ENCODE measurements around the gene STIP1. TPM values are rescaled to one million over a fixed set of nuclear protein-coding genes. Genes with fewer than 3 reads are reported as not detected.
"Not testable (repeated sequence)": the region's sequence is repeated elsewhere in the genome, so short reads cannot be mapped to it uniquely, and the experiment has no call there.

Gene STIP1
- total RNA-seq, 1 donor from 2014 or later, result 102 TPM

DNA sequence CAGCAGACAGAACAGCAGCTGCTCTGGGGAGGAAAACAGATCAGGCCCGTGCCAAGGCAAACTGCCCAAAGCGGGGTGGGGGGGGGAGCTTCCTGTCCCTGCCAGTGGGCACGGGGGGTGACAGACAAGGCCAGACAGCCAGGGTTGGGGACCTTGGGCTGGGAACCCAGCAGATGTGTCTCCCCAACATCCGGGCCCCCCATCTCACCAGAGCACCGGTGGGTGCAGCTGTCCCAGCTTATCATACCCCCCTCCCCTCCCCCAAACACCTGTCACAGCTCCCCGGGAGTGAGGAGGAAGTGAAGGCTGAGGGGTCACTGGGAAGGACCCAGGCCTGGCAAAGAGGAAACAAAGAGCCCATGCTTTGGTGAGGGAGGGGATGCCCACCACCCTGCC is 59.4 kb downstream of the STIP1 start:
- Histone ChIP-seq H3K4me3 (ENCODE audit: low read depth, low read length) (peak overlapping the region; percentile 99), H3K36me3 (ENCODE audit: control insufficient read depth, insufficient read depth, low read length) (peaks cover 11% of the 10 kb centered on the region), H3K27me3 (ENCODE audit: control insufficient read depth, insufficient read depth, low read length) (no peaks in the 10 kb centered on the region)
- TF ChIP-seq CTCF (IDR thresholded peaks at IDR 0.05; ENCODE audit: insufficient read depth, low read length, severe bottlenecking), result no peak
- no peak for DNase-seq (ENCODE audit: low read depth)
- no peak for FAIRE-seq

GRCh38 chr11:64245797-64246620 is 60.0 kb downstream of the STIP1 start:
- peak overlapping the region; percentile 99 for H3K4me3 ChIP-seq (ENCODE audit: low read depth, low read length)
- DNase-seq (ENCODE audit: low read depth) (peak; percentile 93), FAIRE-seq (no peak)
- no peak for TF ChIP-seq CTCF (IDR thresholded peaks at IDR 0.05; ENCODE audit: insufficient read depth, low read length, severe bottlenecking)
- no peaks in the 10 kb centered on the region for H3K27me3 ChIP-seq (ENCODE audit: control insufficient read depth, insufficient read depth, low read length)
- H3K36me3 ChIP-seq (ENCODE audit: control insufficient read depth, insufficient read depth, low read length), result peaks cover 11% of the 10 kb centered on the region

DNA sequence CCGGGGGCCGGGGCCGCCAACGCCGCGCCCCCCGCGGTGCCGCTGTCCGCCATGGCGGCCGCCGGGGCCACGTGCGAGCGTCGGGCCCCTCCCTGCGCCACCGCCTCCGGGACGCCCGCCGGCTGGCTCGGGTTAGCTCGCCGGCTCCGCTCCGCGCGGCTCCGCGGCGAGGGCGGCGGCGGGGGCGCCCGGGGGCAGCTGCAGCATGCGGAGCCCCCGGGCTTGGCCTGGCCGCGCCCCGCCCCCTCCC is 60.6 kb downstream of the STIP1 start:
- not testable (repeated sequence) for FAIRE-seq; H3K27me3 ChIP-seq (ENCODE audit: control insufficient read depth, insufficient read depth, low read length); DNase-seq (ENCODE audit: low read depth)
- Histone ChIP-seq H3K4me3 (ENCODE audit: low read depth, low read length) (peak overlapping the region; percentile 99), H3K36me3 (ENCODE audit: control insufficient read depth, insufficient read depth, low read length) (peaks cover 11% of the 10 kb centered on the region)

DNA sequence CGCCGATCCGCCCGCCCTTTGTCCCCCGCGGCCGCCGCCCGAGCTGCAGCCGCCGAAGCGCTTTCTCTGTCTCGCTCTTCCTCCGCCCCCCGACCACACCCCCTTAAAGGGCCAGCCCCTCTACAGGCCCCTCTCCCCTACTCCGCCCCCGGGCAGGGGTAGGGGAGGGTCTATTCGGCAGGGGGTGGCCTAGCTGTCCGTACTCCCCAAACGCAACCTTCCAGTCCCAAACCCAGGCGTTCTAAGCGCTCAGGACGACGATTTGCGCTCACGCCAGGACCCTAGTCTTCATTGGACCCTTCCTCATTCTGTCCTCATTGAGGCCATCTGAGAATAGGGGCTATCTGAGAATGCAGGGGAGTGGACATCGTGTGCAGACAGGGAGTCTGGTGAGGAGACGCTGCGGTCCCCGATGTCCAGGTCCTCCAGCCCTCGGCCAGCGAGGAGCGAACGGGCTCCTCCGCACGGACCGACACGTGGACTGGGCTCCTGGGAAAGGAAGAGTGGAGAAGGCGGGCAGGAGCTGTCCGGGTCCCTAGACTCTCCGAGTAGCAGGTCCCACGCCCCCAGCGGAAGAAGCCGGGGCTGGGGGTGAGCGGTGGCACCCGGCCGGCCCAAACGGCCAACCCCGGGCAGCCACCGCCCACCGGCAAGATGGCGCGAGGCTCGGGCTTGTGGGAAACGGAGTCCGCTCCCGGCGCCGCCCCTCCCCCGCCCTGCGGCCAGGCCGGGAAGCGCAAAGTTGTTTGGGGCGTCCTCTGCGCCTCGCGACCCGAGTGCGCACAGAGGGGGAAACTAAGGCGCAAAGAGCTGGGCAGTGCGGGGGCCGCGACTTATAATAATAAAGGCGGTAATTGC is 61.1 kb downstream of the STIP1 start, which contains the start of gene PPP1R14B:
TSS of gene PPP1R14B (minus strand) at position 73 of the 858 bp plus-strand sequence. CDS start 270 bp downstream, outside the sequence.
- Histone ChIP-seq H3K36me3 (ENCODE audit: control insufficient read depth, insufficient read depth, low read length) (peaks cover 11% of the 10 kb centered on the region), H3K27me3 (ENCODE audit: control insufficient read depth, insufficient read depth, low read length) (no peaks in the 10 kb centered on the region), H3K4me3 (ENCODE audit: low read depth, low read length) (peak within 1 kb of the TSS; percentile 99)
- peak; percentile 69 for DNase-seq (ENCODE audit: low read depth)
- FAIRE-seq, result no peak
- TF ChIP-seq CTCF (IDR thresholded peaks at IDR 0.05; ENCODE audit: insufficient read depth, low read length, severe bottlenecking), result peak; percentile 21

DNA sequence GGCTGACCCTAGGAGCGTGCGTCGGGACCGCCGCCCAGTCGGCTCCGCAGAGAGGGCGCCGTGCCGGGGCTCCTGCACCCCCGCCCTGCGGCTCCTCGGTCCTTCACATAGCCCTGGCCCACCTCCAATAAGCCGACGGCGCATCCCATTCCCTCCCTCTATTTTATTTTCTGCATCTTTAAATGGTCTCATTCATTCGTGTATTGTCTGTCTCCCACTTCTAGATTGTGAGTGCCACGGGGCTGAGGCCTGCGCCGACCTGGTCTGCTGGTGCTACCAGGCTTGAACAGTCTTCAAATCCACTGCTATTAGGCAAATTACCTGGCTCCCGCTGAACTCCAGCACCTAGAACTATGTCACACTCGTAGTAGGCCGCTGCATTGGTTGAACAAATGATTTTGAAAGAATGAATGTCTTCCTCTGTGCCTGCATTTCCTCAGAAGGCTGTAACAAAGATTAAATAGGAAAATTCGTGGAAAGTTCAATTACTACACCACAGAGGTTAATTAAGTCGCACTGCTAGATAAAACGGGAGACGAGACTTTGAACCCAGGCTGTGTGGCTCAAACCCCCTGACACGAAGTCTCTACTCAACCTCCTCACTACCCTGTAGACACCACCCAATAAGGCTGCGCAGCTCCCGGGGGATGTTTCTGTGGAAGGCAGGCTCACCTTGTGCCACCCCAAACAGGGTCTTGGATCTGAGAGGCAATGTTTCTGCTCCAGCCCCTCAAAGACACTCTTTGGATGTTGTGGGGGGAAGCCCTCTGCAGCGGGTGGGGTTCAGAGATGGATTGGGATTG is 62.0 kb downstream of the STIP1 start:
- DNase-seq (ENCODE audit: low read depth) (no peak), FAIRE-seq (no peak)
- Histone ChIP-seq H3K36me3 (ENCODE audit: control insufficient read depth, insufficient read depth, low read length) (peaks cover 11% of the 10 kb centered on the region), H3K4me3 (ENCODE audit: low read depth, low read length) (peak overlapping the region; percentile 50), H3K27me3 (ENCODE audit: control insufficient read depth, insufficient read depth, low read length) (no peaks in the 10 kb centered on the region)
- no peak for TF ChIP-seq CTCF (IDR thresholded peaks at IDR 0.05; ENCODE audit: insufficient read depth, low read length, severe bottlenecking)

Data from bronchial epithelial cell (primary cell).